Measurements from ENCODE around the gene GRK6.
A peak's percentile ranks its signal among the peaks of the same experiment; 100 is the strongest.

The GRK6 gene

GRCh38 chr5:177489119-177489716, 62.7 kb downstream of the GRK6 start:
- DNase-seq = no peak

- no peak for DNase-seq
These were observed 64.0 kb downstream of the GRK6 start for GRCh38 chr5:177490311-177490991.

DNA sequence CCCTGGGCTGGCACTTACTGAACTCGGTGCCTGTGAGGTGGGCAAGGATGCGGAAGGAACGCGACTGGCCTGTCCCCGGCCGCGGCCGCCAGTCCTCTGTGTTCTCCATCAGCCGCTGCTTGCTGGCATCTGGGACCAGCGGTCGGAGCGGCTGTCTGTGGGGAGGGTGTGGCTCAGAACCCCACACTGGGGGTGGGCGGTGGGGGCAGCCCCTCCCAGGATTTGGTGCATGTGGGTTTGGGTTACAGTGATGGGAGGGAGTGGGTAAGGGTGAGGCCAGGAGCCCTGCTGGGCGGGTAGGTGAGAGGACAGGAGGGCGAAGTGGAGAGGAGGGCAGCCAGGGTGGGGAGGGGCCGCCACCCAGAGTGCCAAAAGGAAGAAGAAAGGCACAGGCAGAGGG, 64.5 kb downstream of the GRK6 start:
- no peak for DNase-seq

- DNase-seq = peak; percentile 80
These were observed 65.0 kb downstream of the GRK6 start for GRCh38 chr5:177491429-177491945.

DNA sequence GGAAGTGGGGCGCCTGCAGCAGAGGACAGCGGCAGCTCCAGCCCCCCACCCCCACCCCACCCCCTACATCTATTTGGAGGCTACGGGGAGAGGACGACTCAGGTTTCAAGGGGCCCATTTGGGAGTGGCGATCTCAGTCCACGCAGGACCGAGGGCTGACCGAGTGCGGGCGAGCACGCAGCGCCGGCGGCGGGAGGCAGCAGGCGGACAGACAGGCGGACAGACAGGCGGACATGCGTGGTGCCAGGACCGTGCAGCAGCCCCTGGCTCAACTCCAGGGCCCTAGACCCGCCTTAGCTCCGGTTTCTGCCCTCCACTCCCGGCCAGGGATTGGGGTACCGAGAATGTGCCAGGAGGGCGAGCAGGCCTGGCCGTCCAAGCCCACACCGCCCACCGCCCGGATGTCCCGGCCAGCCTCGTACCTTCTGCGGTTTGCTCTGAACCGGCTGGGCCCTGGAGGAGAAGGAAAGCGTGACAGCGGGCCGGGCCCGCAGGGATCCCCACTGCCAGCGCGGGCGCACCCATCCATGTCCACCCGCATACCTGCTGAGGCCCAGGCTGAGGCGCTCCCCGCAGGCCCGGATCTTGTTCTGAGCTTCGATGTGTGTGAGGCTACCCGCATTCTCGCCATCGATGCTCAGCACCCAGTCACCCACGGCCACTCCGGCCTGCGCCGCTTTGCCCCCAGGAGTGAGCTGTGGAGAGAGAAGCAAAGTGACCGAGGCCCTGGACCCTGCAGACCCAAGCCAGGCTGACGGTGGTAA, 65.7 kb downstream of the GRK6 start:
- DNase-seq = no peak

Data from retina (tissue), 1 donor.